ENCODE results near the gene DHRSX.

DNA sequence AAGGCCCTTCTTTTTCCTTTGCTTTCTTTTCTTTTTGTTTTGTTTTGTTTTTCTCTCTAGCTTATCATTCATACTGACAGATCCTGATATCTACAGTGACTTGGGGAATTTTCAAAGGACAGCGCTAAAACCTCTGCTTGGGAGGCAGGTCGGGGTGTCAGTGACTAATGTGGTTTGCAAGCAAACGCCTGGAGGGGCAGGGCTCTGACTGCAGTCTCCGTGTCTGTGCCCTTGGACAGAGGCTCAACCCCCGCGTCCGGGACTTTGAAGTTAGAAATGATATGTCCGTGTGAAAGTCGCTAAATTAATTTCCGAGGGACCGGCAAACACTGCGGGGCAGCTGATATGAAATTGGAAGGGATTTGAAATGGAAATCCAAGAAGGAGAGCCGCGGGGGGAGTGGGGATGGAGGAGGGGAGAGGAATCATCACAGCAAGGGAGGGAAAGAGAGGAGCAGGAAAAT, 312.4 kb downstream of the DHRSX start:
- TF ChIP-seq EZH2 (IDR thresholded peaks at IDR 0.05; ENCODE audit: low read length, missing control alignments) = no peak
- TF ChIP-seq, protein P1, sequence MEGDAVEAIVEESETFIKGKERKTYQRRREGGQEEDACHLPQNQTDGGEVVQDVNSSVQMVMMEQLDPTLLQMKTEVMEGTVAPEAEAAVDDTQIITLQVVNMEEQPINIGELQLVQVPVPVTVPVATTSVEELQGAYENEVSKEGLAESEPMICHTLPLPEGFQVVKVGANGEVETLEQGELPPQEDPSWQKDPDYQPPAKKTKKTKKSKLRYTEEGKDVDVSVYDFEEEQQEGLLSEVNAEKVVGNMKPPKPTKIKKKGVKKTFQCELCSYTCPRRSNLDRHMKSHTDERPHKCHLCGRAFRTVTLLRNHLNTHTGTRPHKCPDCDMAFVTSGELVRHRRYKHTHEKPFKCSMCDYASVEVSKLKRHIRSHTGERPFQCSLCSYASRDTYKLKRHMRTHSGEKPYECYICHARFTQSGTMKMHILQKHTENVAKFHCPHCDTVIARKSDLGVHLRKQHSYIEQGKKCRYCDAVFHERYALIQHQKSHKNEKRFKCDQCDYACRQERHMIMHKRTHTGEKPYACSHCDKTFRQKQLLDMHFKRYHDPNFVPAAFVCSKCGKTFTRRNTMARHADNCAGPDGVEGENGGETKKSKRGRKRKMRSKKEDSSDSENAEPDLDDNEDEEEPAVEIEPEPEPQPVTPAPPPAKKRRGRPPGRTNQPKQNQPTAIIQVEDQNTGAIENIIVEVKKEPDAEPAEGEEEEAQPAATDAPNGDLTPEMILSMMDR (conservative IDR thresholded peaks at IDR 0.05 in 1 of 2, IDR thresholded peaks at IDR 0.05 in 1 of 2; ENCODE audit: low read depth in 1 of 2, low read length in 2 of 2) = no peak
